HG03469 (cell line): ENCODE data around the gene KCNC1.

Source experiments
- ATAC-seq: cut with Tn5 transposase; IDR thresholded peaks from one replicate; pipeline ENCODE4 v1.9.1; 2021; ENCODE audit warnings: mild to moderate bottlenecking, moderate library complexity, moderate number of reproducible peaks; ENCODE audit not compliant: unreplicated experiment

The KCNC1 gene

GRCh38 chr11:17714870-17715269 lies 19.7 kb upstream of the KCNC1 start:
- no peak for ATAC-seq

- ATAC-seq, result no peak
These were observed 17.8 kb upstream of the KCNC1 start for GRCh38 chr11:17716807-17717206.

- no peak for ATAC-seq
These were observed 16.6 kb upstream of the KCNC1 start for GRCh38 chr11:17718015-17718414.

- no peak for ATAC-seq
These were observed 16.0 kb upstream of the KCNC1 start for GRCh38 chr11:17718510-17718962.

- ATAC-seq, result no peak
These were observed 15.3 kb upstream of the KCNC1 start, which contains the start of gene MYOD1 for GRCh38 chr11:17719028-17719937. Gene MYOD1 (plus strand): TSS chr11:17719571. CDS start chr11:17719783, 212 bp downstream.

GRCh38 chr11:17719938-17720795 lies 14.4 kb upstream of the KCNC1 start:
- no peak for ATAC-seq

- no peak for ATAC-seq
These were observed 13.8 kb upstream of the KCNC1 start for GRCh38 chr11:17720796-17721171.

GRCh38 chr11:17721242-17721999 lies 13.2 kb upstream of the KCNC1 start:
- ATAC-seq, result no peak

- no peak for ATAC-seq
These were observed 12.5 kb upstream of the KCNC1 start for GRCh38 chr11:17722000-17722643.

GRCh38 chr11:17724020-17724908 lies 10.3 kb upstream of the KCNC1 start:
- no peak for ATAC-seq

GRCh38 chr11:17725174-17725573 lies 9.4 kb upstream of the KCNC1 start:
- no peak for ATAC-seq

- no peak for ATAC-seq
These were observed 4.4 kb upstream of the KCNC1 start for GRCh38 chr11:17730137-17730536.

- peak; percentile 86 for ATAC-seq
These were observed 3.7 kb upstream of the KCNC1 start for GRCh38 chr11:17730608-17731462.

- ATAC-seq, result no peak
These were observed 1.3 kb upstream of the KCNC1 start for GRCh38 chr11:17733261-17733660.

- no peak for ATAC-seq
These were observed 621 bp downstream of the KCNC1 start for GRCh38 chr11:17734986-17735817.

GRCh38 chr11:17735818-17736578 lies 1.4 kb downstream of the KCNC1 start:
- no peak for ATAC-seq

- no peak for ATAC-seq
These were observed 2.0 kb downstream of the KCNC1 start for GRCh38 chr11:17736579-17736893.
